ENCODE data around the gene CCDC83.
"Not testable (repeated sequence)": the region's sequence is repeated elsewhere in the genome, so short reads cannot be mapped to it uniquely, and the experiment has no call there.

CCDC83 gene

GRCh38 chr11:85945296-85945695 lies 90.1 kb downstream of the CCDC83 start:
- DNase-seq, result no peak

- no peak for DNase-seq
These were observed 90.6 kb downstream of the CCDC83 start for GRCh38 chr11:85945788-85946187.

GRCh38 chr11:85946221-85946620 lies 91.0 kb downstream of the CCDC83 start:
- peak; percentile 23 for DNase-seq

GRCh38 chr11:85947431-85948272 lies 92.5 kb downstream of the CCDC83 start:
- peak; percentile 85 for DNase-seq

- DNase-seq, result peak; percentile 25
These were observed 93.7 kb downstream of the CCDC83 start for GRCh38 chr11:85948884-85949283.

- no peak for DNase-seq
These were observed 94.6 kb downstream of the CCDC83 start for GRCh38 chr11:85949798-85950197.

GRCh38 chr11:85950317-85951048 lies 95.3 kb downstream of the CCDC83 start:
- no peak for DNase-seq

GRCh38 chr11:85951049-85951405 lies 95.8 kb downstream of the CCDC83 start:
- no peak for DNase-seq

GRCh38 chr11:85951428-85952107 lies 96.4 kb downstream of the CCDC83 start:
- no peak for DNase-seq

- not testable (repeated sequence) for DNase-seq
These were observed 96.9 kb downstream of the CCDC83 start for GRCh38 chr11:85952108-85952485.

- no peak for DNase-seq
These were observed 98.4 kb downstream of the CCDC83 start for GRCh38 chr11:85953491-85954143.

GRCh38 chr11:85955531-85955930 lies 100.3 kb downstream of the CCDC83 start:
- DNase-seq, result peak; percentile 83

GRCh38 chr11:85960678-85961077 lies 105.5 kb downstream of the CCDC83 start:
- DNase-seq, result no peak

GRCh38 chr11:85961130-85961529 lies 105.9 kb downstream of the CCDC83 start:
- no peak for DNase-seq

- DNase-seq, result no peak
These were observed 106.8 kb downstream of the CCDC83 start for GRCh38 chr11:85961930-85962363.

GRCh38 chr11:85965202-85965601 lies 110.0 kb downstream of the CCDC83 start:
- peak; percentile 63 for DNase-seq

- no peak for DNase-seq
These were observed 112.3 kb downstream of the CCDC83 start for GRCh38 chr11:85967457-85967856.
